NCI-H446 treated with DMSO at 0.1 percent for 48 hours (cell line): Measurements from ENCODE around the gene ARHGAP24.
"Not testable (repeated sequence)": the region's sequence is repeated elsewhere in the genome, so short reads cannot be mapped to it uniquely, and the experiment has no call there.

Source experiments
- DNase-seq: peaks from one replicate; lab custom pipeline; 2025; lab: John Stamatoyannopoulos, UW

Gene ARHGAP24

DNA sequence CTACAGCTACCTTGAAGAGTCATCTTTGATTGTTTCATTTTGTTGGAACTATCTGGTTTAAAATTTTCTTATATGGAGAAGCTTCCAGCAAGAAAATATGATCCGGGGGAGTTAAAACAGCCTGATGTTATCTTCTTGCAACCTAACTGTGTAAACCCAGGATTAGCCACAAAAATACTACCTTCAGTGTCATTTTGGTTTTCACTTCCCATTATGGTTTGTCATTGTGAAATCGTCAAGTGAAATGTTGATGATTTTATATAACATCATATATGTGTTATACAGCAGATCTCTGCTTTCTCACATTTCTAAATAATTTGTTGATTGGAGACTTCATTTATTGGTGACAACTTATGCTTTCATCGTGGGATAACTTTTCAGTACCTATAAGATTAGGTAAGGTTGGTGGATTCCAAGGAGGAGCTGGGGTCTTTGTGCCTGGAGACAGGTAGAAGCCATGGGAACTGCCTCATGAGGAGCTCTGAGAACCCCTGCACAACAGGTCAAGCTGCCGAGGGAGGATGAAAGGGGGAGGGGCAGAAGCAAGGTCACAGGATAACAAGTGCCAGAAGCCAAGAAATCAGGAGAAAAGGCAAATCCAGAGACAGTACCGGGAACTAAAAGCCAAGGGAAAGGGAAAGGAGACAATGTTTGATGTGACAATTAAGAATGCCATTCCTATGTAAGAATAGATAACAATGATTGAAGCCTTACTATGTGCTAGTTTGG lies 7.2 kb downstream of the ARHGAP24 start:
- no peak for DNase-seq

DNA sequence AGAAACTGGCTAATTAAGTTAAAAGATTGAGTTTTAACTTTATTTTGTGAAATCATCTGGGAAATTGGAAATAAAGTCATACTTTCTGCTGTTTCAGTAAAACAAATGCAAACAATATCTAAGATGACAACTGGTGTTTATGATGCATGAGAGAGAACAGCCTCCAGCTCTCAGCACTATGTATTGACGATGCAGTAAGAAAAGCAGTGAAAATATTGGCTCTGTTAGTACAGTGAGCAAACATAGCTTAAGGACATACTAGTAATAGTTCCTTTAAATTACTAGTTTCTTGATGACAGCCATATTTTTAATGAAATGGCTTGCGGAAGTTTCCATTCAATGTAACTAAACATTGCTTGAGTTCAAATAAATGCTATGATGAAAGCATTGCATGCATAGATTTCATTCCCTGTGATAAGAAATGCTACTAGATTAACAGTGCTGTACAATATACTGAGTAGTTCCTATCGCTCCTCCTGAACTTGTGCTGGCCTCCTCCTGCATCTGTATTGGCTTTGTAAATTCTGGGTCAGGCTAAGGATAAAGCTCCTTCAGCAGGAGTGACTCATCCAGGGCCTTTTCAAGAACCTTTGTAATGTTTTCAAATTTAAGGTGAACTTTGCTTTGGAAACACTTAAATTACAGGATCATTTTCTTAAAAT lies 11.6 kb downstream of the ARHGAP24 start:
- DNase-seq, result no peak

DNA sequence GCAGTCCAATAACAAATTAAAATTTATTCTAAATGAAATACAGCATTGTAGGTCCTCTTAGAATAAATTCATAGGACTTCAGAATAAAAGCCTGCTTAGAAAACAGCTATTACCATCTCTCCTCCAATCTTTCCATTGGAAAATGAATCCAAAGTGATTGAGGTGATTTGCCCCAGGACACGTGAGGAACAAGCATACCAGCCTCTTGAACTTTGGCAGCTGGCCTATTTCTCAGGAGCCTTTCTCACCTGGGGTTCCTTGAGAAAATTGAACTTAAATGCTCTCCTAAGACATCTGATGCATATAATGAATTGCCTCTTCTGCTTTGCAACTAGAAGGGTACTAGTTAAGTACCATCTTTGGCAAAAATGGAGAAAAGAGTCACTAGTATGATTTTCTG lies 13.5 kb downstream of the ARHGAP24 start:
- DNase-seq, result no peak

DNA sequence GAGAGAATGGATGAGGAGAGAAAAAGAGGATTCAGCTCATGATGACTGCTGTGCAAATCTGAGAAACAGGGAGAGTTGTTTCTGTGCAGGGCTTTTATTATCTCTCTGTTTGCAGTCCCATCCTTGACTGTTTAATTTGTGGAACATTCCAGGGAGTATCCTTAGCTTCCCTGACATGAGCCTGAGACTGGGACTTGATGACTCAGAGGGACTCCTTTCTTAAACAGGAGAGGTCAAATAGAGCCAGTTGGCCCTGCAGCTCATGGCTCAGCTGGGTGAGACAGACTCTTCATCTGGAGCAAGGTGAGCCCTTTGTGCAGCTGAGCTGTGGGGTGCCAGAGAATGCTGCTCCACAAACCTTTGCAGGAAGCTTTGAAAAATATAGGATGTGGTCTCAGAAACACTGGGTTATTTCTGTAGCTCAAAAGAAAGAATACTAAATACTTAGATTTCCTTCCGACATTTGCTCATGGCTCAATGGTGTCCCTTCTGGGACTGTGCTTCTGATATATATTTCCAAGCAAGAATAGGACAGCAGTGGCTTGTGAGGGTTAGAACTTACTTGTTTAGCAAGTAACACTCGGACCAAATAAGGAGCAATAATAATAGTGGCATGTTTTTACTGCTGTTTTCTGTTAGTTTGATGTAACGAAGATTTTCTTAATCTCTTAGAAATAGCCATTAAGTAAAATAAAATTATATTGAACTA lies 14.5 kb downstream of the ARHGAP24 start:
- no peak for DNase-seq

DNA sequence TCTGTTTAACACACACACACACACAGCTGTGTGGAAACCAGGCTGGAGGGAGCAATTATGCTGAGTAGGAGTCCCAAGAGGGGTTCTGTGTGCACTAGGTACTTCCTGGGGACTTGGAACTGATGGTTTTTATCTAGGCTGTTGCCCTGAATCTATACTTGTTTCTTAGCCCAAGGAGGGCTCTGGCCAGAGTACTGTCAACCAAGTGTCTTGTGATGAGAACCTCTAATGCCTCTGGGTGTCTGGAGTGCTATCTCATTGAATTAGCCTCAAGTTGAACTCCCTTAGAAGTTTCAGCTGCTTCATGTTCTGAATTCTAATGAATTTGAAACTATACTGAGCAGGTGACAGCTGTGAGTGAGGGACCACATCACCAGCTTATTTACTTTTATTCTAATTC lies 16.6 kb downstream of the ARHGAP24 start:
- DNase-seq, result no peak

DNA sequence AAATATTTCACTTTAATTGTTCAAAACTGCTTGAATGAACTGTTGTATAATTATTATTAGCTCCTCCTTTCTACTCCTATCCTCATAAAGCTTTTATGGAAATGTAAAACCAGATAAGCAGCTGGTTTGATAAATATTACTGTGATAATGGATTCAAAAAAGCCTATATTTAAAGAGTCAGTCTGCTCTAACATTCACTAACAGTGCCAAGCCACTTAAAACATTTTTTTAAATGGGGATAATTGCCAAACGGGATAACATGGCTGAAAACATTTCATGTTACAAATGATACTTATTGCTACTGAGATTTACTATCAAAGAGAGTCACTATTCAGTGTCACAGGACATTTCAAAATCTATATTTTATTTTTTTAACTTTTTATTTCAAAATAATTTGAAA lies 17.4 kb downstream of the ARHGAP24 start:
- no peak for DNase-seq

DNA sequence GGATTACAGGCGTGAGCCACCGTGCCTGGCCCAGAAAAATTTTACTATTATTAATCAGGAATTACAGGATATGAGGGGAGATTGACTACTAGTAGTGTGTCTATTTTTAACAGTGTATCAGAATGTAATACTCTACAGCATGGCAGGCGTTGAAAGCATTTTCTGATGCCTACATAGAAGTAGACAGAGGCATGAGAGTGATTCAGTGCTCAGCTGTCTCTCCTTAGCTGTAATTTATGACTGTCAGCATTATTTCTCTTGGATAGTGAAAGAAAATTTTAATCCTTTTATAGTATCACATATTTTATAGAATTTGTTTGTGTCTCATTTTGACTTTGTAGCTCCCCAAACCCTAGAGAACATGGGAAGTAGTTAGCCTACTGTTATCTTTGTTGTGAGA lies 20.7 kb downstream of the ARHGAP24 start:
- DNase-seq, result no peak

DNA sequence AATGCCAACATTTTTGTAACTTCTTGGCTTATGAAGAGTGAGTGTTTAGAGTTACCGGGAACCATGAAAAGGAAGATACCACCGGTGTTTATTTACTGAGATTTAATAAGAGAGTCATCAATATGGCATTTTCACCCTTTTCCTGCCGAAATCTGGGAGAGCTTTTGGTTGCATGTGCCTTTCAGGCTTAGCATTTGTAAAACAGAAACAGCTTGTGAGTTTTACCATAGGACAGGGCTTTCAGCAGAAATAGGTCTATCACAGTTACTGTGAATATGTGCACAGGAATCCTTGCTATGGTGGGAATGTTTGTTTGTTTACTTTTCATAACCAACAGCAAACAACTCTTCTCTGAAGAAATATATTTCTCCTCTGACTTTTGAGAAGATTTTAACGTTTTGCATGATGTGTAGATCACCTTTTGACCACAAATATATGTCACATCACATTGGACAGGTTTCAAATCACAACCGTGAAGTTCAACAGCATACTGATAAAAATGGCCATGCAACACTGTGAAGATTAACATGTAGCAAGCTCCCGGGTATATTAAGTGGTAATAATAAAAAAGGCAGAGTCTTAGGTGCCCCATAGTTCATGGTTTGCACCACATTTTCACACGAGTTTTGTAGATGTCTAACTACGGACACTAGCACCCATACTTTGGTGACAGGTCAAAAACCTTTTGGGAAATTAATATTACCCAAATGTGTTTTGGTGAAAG lies 21.3 kb downstream of the ARHGAP24 start:
- DNase-seq, result no peak

DNA sequence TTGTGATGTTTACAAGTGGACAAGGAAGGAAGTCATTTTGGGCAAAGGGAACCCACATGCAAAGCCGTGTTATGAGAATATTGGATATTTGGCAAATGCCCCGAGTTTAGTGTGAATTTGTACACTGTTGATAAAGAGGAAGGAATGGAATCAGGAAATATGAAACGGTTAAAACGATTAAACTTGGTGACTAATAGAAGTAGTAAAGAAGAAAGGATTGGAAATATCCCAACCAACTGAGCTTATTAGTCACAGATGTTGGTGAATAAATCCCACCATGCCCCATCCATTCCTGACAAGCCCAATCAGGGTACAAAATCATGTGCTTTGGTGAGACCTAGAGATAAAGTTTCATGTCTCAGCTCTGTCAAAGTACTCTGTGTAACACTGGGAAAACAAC lies 22.0 kb downstream of the ARHGAP24 start:
- DNase-seq, result no peak

DNA sequence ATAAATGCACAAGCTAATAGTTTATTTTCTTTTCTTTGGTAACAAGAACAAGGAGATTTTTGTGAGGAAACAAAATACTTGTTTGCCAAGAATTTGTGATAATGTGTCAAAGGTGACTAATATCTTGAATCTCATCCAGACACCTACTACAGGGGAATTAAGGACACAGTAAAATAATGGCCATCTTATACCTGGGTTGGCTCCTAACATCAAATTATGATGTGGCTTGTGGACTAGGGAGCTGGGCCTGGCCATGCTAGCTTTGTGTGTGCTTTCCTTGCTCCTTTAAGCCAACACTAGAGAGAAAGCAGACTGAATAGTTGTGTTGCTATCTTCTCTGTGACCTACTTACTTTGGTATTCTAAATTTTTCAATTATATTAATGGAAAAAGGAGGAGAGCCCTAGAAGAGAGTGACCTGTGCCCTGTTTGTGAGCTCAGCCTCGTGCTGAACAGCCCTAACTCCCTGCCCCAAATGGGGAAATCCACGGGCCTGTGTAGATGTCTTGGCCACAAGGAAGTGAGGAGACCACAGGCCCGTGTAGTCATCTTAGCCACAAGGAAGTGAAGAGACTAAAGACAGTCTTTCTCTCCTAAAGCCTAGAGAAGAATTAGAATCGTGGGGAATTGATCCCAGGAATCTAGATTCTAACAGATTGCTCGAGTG lies 23.3 kb downstream of the ARHGAP24 start:
- DNase-seq, result no peak

DNA sequence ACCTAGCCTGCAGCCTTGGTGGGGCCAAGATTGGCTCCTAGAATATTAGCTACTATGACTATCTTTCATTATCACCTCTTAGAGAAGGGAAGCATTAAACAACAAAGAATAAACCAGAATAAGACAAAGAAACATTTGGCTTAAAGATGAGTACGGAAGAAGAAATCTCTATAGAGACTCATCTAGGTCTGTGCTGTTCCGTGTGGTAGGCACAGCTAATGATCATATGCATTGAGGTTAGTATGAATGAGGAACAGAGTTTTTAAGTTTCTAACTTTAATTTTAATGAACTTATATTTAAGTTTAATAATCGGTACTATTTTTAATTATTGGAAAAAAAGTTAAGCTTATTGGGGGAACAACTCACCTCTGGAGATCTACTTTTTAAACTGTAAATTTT lies 24.6 kb downstream of the ARHGAP24 start:
- no peak for DNase-seq

DNA sequence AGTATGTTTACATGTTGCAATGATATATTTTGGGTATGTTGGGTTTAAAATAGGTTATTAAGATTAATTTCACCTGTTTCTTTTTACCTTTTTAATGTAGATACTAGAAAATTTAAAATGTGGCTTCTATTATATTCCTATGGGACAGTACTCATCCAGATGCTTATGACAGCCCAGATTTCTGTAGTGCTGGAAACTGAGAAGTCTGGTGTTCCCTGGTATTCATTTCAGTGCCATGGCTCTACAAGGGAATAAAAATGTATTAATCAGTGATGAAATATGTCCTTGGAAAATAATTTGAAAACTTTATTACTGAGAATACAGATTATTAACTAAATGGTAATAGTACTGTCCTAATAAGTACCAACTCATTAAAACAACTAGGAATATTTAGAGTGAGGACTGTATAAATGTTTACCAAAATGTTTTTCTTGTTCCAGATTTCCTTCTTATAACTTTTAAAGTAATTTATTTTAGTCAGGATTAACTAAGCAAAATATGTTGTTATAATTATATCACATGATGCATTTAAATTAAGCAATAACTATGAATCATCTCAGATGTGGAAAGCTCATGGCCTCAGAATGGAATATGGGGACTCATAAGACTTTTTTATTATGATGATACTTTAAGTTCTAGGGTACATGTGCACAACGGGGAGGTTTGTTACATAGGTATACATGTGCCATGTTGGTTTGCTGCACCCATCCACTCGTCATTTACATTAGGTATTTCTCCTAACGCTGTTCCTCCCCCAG lies 25.3 kb downstream of the ARHGAP24 start:
- no peak for DNase-seq

DNA sequence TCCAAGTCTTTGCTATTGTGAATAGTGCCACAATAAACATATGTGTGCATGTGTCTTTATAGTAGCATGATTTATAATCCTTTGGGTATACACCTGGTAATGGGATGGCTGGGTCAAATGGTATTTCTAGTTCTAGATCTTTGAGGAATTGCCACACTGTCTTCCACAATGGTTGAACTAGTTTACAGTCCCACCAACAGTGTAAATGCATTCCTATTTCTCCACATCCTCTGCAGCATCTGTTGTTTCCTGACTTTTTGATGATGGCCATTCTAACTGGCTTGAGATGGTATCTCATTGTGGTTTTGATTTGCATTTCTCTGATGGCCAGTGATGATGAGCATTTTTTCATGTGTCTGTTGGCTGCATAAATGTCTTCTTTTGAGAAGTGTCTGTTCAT lies 26.2 kb downstream of the ARHGAP24 start:
- not testable (repeated sequence) for DNase-seq

DNA sequence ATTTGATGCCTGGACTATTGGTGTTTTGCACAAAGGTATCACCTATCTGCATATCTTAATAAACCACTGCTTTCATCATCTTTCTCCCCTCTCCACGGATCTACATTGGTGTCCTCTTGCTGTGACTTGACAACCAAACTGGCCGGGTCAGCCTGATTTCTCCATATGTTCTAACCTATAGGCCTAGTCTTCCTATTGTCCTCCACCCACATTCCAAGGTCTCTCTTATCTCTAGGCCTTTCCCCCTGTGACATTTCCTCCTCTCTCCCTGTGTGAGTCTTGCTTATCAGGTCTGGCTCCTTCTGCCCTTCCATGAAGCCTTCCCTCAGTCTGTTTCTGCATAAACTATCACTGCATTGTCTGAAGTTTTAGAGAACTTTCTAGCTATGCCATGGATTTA lies 33.7 kb downstream of the ARHGAP24 start:
- DNase-seq, result no peak

DNA sequence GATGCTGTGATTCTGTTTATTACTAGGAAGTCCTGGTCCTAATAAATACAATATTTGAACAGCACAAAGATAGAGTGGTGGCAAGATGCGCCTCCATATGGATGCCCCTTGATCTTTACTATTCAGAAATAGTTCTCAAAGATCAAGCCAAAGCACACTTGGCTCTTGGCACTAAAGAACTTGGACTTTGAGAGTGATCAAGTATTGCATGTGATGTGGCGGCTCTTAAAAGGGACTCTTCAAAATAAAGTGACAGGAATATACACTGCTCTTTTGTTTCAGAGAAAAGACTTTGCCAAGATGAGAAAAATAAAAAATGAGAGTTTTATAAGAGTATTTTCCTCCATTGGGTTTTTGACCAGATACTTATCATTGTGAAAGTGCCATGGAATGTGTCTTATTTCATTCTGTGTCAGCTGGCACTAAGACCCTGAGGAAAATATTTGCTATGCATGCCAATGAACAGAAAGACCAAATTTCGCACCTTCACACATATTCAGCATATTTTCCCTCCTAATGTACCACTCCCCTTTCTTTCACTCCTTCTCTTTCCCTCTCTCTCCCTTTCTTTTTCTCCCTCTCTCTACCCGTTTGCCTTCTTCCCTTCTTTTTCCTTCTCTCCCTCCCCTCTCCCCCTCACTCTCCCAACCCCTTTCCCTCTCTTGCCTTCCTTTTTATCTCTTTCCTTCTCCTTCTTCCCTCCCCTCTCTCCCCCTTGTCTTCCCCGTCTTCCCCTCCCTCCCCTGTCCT lies 35.1 kb downstream of the ARHGAP24 start:
- DNase-seq, result no peak

DNA sequence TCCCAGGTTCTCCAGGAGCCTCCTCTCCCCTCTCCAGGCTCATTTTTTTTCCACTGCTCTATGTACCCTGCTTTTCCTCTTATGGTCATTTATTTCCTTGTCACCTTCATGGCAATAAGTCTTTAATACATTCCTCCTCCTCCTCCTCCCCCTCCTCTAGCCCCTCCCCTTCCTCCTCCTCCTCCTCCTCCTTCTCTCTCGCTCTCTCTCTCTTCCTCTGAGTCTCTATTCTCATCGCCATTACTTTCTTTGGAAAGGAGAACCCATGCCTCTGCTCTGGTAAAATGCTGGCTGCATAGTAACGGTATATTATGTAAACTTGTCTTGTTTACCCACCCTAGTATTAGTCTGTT lies 35.7 kb downstream of the ARHGAP24 start:
- no peak for DNase-seq

DNA sequence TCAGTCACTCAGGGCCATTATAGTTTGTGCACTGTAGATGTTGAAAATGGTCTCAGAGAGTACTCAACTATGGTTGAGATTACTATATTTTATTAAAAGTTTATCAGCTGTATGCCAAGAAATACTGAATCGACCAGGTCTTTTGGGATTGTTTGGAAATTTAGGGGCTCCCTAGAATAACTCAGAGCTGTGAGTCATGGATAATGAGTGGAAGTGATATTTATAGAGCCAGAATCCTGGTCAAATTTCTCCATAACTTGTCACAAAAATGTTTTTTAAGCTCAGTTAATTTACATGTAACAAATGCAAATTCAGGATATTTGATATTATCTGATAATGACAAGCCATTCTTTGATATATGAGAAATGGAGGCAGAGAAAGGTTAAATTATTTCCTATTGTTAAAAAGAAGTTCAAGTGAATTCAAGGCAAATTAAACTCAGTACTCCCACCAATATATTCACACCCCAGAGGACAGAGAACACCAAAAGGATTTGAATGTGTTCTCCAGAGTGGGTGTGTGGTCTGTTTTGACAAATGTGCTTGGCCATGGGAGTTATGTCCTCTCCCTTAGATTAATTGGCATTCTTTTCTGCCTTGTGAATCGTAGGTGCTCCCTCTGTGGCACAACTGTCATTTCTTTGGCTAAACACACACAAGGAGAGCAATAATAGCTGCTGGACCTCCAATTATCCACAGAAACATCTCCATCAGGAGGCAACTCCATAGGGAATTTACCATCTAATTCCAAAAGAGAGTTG lies 37.7 kb downstream of the ARHGAP24 start:
- no peak for DNase-seq

DNA sequence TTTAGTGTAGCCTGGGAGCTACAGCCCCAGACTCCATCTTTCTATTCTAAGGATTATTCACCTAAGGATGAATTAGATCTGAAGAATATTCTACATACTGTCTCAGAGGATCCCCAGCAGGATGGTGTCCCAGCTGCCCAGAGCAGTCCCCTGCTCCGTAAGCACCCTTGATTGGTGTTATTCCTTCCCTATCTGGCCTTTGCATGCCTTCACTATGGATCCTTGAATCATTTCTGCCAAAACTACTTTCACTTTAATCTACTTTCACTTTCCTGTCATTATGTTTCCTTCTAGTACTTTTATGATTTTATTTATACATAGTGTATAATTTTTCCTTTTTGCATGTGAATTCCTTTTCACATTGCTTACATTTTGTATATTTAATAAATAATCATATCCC lies 39.2 kb downstream of the ARHGAP24 start:
- no peak for DNase-seq

DNA sequence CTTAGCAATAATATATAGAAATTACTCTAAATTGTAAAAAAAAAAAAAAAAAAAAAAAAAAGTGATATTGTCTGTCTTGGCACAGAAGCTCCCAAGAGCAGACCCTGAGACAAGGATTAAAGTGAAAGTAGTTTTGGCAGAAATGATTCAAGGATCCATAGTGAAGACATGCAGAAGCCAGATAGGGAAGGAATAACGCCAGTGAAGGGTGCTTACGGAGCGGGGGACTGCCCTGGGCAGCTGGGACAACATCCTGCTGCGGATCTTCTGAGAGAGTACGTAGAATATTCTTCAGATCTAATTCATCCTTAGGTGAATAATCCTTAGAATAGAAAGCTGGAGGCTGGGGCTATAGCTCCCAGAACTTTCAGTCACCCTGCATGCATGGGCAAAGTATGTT lies 39.8 kb downstream of the ARHGAP24 start:
- DNase-seq, result no peak

DNA sequence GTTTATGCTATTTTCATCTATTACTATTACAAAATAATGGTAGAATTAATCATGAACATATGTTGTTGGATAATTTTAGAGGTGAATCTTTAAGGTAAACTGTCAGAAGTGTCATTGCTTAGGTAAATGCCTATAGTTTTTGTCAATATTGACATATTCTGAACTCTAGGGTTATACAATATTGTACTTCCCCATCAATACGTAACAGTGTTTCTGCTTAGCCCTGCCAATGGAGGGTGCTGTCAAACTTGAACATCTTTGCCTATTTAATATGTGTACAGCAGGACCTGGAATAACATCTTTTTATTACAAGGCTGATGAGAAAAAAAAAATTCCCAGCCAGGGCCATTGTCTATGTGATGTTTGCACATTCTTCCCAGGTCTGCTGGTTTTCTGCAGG lies 40.8 kb downstream of the ARHGAP24 start:
- no peak for DNase-seq
